Parathyroid adenoma (tissue), 2 donors: ENCODE measurements around the gene PKN3.

Experiments
- H2AFZ ChIP-seq: fragments of 300-600 bp; sonication (generic); one replicate; pipeline ENCODE4 v1.7.0; 2017; ENCODE audit warnings: antibody characterized with exemption, mild to moderate bottlenecking
- H3K27ac ChIP-seq: fragments of 300-600 bp; sonication (generic); one replicate; pipeline ENCODE4 v1.7.0; 2017
- H3K27me3 ChIP-seq: fragments of 300-600 bp; sonication (generic); one replicate; pipeline ENCODE4 v1.7.0; 2017; ENCODE audit warnings: low read length; ENCODE audit not compliant: control insufficient read depth, insufficient read depth
- H3K36me3 ChIP-seq: fragments of 300-600 bp; sonication (generic); one replicate; pipeline ENCODE4 v1.7.0; 2017; ENCODE audit warnings: low read length; ENCODE audit not compliant: control insufficient read depth, insufficient read depth
- H3K4me1 ChIP-seq: fragments of 300-600 bp; sonication (generic); one replicate; pipeline ENCODE4 v1.7.0; 2017; ENCODE audit warnings: control low read depth
- H3K4me2 ChIP-seq: fragments of 300-600 bp; sonication (generic); one replicate; pipeline ENCODE4 v1.7.0; 2017; ENCODE audit warnings: low read length
- H3K4me3 ChIP-seq: fragments of 300-600 bp; sonication (generic); one replicate; pipeline ENCODE4 v1.7.0; 2017; ENCODE audit warnings: low read depth, low read length
- H3K79me2 ChIP-seq: fragments of 300-600 bp; sonication (generic); one replicate; pipeline ENCODE4 v1.7.0; 2017; ENCODE audit warnings: control low read depth
- H3K9ac ChIP-seq: fragments of 300-600 bp; sonication (generic); one replicate; pipeline ENCODE4 v1.7.0; 2017; ENCODE audit warnings: mild to moderate bottlenecking
- H3K9me3 ChIP-seq: fragments of 300-600 bp; sonication (generic); one replicate; pipeline ENCODE4 v1.7.0; 2017; ENCODE audit warnings: low read length; ENCODE audit not compliant: control insufficient read depth
- CTCF ChIP-seq: fragments of 300-600 bp; sonication (generic); IDR thresholded peaks from one replicate; pipeline ENCODE4 v1.7.0; 2017; ENCODE audit warnings: antibody characterized with exemption, mild to moderate bottlenecking
- donor health status: primary hyperparathyroidism.

The PKN3 gene

GRCh38 chr9:128685636-128686489 is 16.4 kb upstream of the PKN3 start:
- Histone ChIP-seq H3K4me2 (no peak overlapping the region), H3K4me1 (no peaks in the 10 kb centered on the region), H3K27me3 (no peaks in the 10 kb centered on the region), H2AFZ (no peak overlapping the region), H3K27ac (no peak overlapping the region), H3K9ac (no peak overlapping the region), H3K36me3 (no peaks in the 10 kb centered on the region), H3K79me2 (peaks cover 5% of the 10 kb centered on the region), H3K9me3 (no peaks in the 10 kb centered on the region), H3K4me3 (no peak overlapping the region)
- TF ChIP-seq CTCF, result no peak

- H3K9me3 ChIP-seq, result no peaks in the 10 kb centered on the region
- no peak overlapping the region for H3K4me2 ChIP-seq
- TF ChIP-seq CTCF, result no peak
- no peak overlapping the region for H3K9ac ChIP-seq
- H3K4me1 ChIP-seq, result no peaks in the 10 kb centered on the region
- H3K36me3 ChIP-seq, result no peaks in the 10 kb centered on the region
- no peak overlapping the region for H3K27ac ChIP-seq
- no peak overlapping the region for H2AFZ ChIP-seq
- H3K79me2 ChIP-seq, result peaks cover 5% of the 10 kb centered on the region
- H3K4me3 ChIP-seq, result no peak overlapping the region
- no peaks in the 10 kb centered on the region for H3K27me3 ChIP-seq
These were observed 14.8 kb upstream of the PKN3 start for GRCh38 chr9:128687453-128687852.

- Histone ChIP-seq H3K4me1 (no peaks in the 10 kb centered on the region), H3K27ac (peak within 1 kb of the TSS; percentile 70), H3K27me3 (no peaks in the 10 kb centered on the region), H3K4me3 (peak within 1 kb of the TSS; percentile 70), H3K36me3 (no peaks in the 10 kb centered on the region), H3K79me2 (peaks cover 5% of the 10 kb centered on the region), H3K4me2 (peak within 1 kb of the TSS; percentile 89), H3K9me3 (no peaks in the 10 kb centered on the region), H3K9ac (no peak within 1 kb of the TSS), H2AFZ (peak within 1 kb of the TSS; percentile 85)
- no peak for TF ChIP-seq CTCF
These were observed 13.6 kb upstream of the PKN3 start, which contains the start of gene SET for GRCh38 chr9:128688501-128689292. TSS of gene SET (plus strand) at chr9:128689222. CDS start at chr9:128689583, 361 bp downstream.

- Histone ChIP-seq H3K27me3 (no peaks in the 10 kb centered on the region), H3K4me1 (no peaks in the 10 kb centered on the region), H3K79me2 (peaks cover 5% of the 10 kb centered on the region), H3K4me2 (no peak overlapping the region), H3K9me3 (no peaks in the 10 kb centered on the region), H3K4me3 (peak overlapping the region; percentile 49), H3K36me3 (no peaks in the 10 kb centered on the region), H2AFZ (no peak overlapping the region), H3K9ac (no peak overlapping the region), H3K27ac (no peak overlapping the region)
- no peak for TF ChIP-seq CTCF
These were observed 13.0 kb upstream of the PKN3 start for GRCh38 chr9:128689293-128689774.
